Measurements from ENCODE around the gene OR4X1.

DNA sequence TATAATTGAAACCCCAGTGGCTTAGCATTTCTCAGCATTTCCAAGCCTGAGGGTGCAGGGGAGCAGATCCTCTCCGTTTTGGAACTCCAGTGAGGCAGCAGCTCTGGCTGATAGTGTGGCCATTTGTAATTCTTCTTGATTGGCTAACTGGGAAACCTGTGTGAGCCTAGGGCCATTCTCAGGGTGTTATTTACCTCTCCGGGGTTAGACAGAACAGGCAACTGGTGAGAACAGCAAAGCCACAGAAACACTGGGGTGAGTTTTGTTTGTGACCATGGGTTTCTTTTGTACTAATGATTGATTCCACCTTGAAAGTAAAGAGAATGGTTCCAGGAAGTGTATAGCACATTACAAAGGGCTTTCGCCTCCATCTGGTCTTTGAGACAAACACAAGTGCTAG lies 21.2 kb upstream of the OR4X1 start:
- TF ChIP-seq ARNT (IDR thresholded peaks at IDR 0.05) (no peak), ZNF384 (IDR thresholded peaks at IDR 0.05) (no peak), FOXM1 (IDR thresholded peaks at IDR 0.05; ENCODE audit: borderline replicate concordance) (no peak), SP1 (IDR thresholded peaks at IDR 0.05) (no peak), ELF4 (IDR thresholded peaks at IDR 0.05) (no peak), L3MBTL2 (conservative IDR thresholded peaks at IDR 0.05) (no peak), SUZ12 (IDR thresholded peaks at IDR 0.05) (no peak), TARDBP (IDR thresholded peaks at IDR 0.05) (no peak), LEF1 (IDR thresholded peaks at IDR 0.05; ENCODE audit: borderline replicate concordance) (no peak), BHLHE40 (IDR thresholded peaks at IDR 0.05; ENCODE audit: borderline replicate concordance) (no peak), HDGF (IDR thresholded peaks at IDR 0.05; ENCODE audit: borderline replicate concordance) (no peak), NFRKB (IDR thresholded peaks at IDR 0.05) (no peak)
- TF ChIP-seq, protein P1, sequence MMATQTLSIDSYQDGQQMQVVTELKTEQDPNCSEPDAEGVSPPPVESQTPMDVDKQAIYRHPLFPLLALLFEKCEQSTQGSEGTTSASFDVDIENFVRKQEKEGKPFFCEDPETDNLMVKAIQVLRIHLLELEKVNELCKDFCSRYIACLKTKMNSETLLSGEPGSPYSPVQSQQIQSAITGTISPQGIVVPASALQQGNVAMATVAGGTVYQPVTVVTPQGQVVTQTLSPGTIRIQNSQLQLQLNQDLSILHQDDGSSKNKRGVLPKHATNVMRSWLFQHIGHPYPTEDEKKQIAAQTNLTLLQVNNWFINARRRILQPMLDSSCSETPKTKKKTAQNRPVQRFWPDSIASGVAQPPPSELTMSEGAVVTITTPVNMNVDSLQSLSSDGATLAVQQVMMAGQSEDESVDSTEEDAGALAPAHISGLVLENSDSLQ (IDR thresholded peaks at IDR 0.05) = no peak
